Kasumi-1 (cell line): ENCODE data around the gene WDPCP.
A peak's percentile ranks its signal among the peaks of the same experiment; 100 is the strongest.
"Not testable (repeated sequence)": the region's sequence is repeated elsewhere in the genome, so short reads cannot be mapped to it uniquely, and the experiment has no call there.

Experiments used
- DNase-seq, 2 experiments: peaks; one replicate each; lab custom pipeline; 2025; lab: John Stamatoyannopoulos, UW

WDPCP gene

GRCh38 chr2:63544017-63544627 lies 44.2 kb downstream of the WDPCP start:
- peak; percentile 40 to 55 for DNase-seq

GRCh38 chr2:63539416-63540162 lies 48.7 kb downstream of the WDPCP start:
- DNase-seq: no peak

- DNase-seq: no peak
These were observed 49.9 kb downstream of the WDPCP start for GRCh38 chr2:63538390-63538789.

- DNase-seq: no peak
These were observed 51.0 kb downstream of the WDPCP start for GRCh38 chr2:63537306-63537705.

GRCh38 chr2:63530704-63531279 lies 57.5 kb downstream of the WDPCP start:
- DNase-seq: no peak

DNA sequence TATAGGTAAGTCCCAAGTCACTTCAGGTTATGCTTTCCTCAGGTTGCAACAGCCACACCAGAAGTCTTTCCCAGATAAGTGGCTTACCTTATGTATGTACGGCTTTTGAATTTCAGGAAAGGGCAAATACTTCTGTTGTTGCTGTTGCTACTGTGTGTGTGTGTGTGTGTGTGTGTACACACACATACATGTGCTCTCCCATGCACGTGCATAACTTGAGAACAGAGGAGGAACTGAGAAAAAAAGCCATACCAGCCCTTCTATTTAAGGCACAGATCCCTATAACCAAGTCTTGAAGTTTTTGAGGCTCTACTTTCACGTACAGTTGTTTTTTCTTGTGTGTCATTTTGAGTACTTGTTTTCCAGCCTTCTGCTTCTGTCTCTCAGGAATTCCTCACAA lies 62.4 kb downstream of the WDPCP start:
- no peak for DNase-seq

GRCh38 chr2:63522950-63523349 lies 65.3 kb downstream of the WDPCP start:
- DNase-seq: no peak

DNA sequence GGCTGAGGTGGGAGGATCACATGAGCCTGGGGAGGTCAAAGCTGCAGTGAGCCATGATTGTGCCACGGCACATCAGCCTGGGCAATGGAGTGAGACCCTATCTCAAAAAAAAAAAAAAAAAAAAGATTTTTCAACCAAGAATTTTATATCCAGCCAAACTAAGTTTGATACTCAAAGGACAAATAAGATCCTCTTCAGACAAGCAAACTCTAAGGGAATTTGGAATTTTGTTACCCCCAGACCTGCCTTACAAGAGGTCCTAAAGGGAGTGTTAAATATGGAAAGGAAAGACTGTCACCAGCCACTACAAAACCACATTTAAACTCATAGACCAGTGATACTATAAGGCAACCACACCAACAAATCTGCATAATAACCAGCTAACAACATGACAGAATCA lies 67.5 kb downstream of the WDPCP start:
- DNase-seq: no peak

- no peak for DNase-seq
These were observed 73.5 kb downstream of the WDPCP start for GRCh38 chr2:63514781-63515180.

DNA sequence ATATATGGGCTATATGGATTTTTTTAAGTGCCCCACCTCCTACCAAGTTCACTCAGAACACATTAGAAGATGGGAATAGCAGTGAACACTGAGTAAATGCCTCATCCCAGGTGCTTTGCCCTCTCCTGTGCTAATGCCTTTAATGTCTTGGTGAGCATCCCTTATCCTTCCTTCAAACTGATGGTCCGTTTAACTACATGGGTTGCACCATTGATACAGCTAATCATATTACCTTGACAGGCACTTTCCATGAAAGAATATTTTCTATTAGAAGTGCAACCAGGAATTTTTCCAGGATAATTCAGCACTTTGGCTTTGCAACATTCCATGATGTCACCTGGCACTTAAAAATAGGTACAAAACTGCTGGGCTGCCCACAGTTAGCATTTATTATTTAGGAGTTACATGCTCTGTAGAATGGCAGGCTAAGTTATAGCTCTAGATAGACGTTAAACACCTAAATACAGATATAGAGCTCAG lies 74.0 kb downstream of the WDPCP start:
- no peak for DNase-seq

GRCh38 chr2:63506320-63506719 lies 82.0 kb downstream of the WDPCP start:
- peak; percentile 42 to 48 for DNase-seq

DNA sequence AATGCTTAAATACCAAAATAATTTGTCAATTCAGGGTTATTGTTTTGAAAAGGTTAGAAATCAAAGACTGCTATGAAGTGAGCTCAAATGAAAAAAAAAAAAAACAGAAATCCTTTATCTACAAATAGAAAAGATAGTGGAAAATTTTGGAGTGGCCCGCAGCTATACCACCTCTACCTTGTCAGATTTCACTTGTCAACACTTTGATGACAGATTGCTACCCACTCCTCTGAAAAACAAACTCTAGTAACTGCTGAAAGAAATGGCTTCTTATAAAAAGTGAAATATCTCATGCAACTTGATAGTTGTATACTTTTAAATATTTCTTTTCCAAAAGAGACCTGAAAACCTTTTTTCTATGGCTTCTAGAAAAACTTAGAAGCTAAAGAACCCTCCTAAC lies 84.5 kb downstream of the WDPCP start:
- no peak for DNase-seq

- DNase-seq: no peak
These were observed 87.9 kb downstream of the WDPCP start for GRCh38 chr2:63500398-63500797.

DNA sequence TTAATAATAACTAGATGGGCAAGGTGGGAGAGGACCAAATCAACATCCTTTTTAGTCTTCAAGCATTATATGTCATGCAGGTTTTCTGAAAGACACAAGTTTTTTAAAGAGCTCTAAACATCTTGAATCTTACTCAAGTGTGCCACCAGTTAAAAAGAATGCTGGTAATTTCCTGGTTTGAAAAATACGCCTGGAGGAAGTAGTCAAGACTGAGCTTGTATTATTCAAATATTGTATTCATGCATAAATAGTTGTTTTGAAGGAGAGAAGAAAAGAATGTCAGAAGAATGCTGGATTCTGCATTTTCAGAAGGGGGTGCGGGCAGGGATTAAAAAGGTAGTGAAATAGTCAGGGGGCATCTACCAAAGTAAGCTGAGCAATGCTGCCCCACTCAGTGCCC lies 90.7 kb downstream of the WDPCP start:
- DNase-seq: no peak

DNA sequence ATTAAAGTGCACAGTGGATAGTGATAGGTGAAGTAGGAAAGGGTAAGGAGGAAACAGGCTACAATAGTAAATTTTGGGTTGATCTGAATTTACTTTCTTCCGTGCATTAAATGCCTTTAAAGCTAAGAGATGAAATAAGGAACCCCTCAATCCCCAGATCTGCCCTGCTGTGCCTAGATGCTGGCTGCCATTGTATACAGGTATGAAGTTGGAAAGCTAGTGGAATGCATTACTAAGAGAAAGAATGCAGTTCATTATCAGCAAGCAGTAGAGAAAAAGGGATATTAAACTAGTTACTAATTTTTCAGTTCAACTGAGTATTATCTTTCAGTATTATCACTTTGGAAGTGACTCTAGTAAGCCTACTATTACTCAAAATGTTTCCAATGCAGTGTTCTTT lies 93.3 kb downstream of the WDPCP start:
- DNase-seq: no peak

DNA sequence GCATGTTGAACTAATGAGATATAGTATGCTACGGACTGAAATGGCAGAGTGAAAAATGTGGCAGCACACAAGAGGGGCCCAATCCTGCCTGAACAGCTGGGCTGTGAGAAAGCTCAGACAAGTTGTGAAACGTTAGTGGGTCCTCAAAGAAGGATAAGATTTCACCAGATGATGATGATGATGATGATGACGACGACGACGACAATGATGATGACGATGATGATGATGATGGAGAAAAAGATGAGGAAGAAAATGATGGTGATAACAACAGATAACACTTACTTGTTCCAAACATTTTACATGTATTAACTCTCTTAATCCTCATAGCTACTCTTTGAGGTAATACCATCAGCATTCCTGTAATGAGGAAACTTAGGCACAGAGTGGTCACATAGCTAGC lies 94.2 kb downstream of the WDPCP start:
- no peak for DNase-seq

- DNase-seq: peak; percentile 56 to 74
These were observed 100.1 kb downstream of the WDPCP start for GRCh38 chr2:63488118-63488713.

DNA sequence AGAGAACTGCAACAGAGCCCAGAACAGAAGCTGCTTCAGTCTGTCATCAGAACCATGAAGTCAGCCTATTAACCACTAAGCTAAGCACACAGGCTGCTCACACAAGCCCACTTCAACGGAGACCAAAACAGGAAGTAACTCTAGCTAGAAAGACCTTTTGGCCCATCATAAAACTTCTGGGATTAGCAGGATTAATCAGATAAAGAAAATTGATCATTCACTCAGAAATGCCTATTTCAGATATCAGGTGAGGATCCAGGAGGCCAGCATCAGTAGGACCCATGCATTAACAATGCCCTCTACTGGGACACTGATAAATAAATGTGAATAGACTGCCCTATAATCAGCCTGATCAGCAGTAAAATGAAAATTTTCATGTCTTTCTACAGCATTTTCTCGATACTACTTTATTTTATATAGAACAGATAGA lies 101.4 kb downstream of the WDPCP start:
- DNase-seq: peak; percentile 69 to 80

DNA sequence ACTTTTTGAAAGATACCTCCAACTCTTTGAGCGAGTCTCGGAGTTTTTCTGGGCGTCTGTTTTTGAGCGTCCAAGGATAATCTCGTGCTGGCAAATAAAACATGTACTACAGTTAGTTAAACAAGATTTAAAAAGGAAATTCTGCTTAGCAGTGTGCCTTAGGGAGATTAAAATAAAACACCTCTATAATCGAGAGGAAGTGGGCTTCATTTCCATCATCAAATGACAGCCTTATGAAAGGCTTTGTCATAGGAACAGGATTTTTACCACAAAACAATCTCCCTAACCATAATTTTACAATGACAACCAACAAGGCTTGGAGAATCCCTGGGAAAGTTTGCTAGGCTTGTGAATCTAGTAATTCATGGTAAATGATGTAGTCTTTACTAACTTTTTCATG lies 103.4 kb downstream of the WDPCP start:
- DNase-seq: no peak

DNA sequence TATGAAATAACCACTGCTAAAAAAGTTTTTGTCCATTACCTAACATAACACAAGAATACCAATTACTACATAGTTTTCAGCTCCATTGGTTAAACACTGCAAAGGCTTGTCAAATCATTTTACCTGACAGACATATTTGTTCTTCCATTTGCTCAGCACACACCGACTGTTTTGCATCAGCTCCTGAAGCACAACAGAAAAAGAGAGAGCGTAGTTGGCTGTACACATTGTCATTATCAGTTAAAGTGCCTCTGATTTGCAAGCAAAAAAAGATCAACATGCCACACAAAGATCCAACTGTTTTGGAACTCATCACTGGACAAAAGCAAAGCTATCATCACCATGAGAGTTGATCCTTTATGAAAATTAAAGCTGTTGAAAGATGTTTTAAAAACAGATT lies 103.8 kb downstream of the WDPCP start:
- no peak for DNase-seq

- no peak for DNase-seq
These were observed 110.6 kb downstream of the WDPCP start for GRCh38 chr2:63477686-63478085.

DNA sequence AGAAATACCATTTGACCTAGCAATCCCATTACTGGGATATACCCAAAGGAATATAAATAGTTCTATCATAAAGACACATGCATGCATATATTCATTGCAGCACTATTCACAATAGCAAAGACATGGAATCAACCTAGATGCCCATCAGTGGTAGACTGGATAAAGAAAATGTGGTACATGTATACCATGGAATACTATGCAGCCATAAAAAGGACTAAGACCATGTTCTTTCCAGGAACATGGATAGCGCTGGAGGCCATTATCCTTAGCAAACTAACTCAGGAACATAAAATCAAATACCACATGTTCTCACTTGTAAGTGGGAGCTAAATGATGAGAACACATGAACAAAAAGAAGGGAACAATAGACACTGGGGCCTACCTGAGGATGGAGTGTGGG lies 119.0 kb downstream of the WDPCP start:
- not testable (repeated sequence) for DNase-seq

DNA sequence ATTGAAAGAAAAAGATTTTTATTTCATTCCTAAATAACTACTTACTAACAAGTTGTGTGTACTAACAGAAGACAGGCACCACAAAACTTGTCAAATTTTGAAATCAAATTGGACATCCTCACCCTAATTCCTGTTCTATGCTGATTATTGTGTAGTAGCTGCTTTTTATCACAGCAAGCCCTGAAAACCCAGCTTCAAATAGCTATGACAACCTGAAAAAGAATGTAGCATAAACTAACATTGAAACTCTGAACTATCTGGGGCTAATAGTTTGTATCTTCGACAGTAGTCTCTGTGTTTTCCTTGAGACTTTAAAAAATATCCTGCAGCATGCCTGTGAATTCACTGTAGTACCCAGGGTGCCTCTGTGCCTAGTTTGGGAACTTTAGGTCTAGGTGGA lies 122.6 kb downstream of the WDPCP start:
- DNase-seq: no peak
